HG03575 (cell line): ENCODE results near the gene CCDC33.

Source experiments
- ATAC-seq: cut with Tn5 transposase; IDR thresholded peaks from one replicate; pipeline ENCODE4 v1.9.1; 2021; ENCODE audit not compliant: unreplicated experiment, insufficient number of reproducible peaks, low FRiP score; ENCODE audit errors: extremely low read depth

The CCDC33 gene

GRCh38 chr15:74235962-74236361 is at the start of gene CCDC33:
Gene CCDC33 (plus strand): TSS chr15:74236326. CDS start chr15:74236720, 394 bp downstream.
- ATAC-seq: no peak

- no peak for ATAC-seq
These were observed 47.9 kb upstream of the CCDC33 start for GRCh38 chr15:74188216-74188615.

GRCh38 chr15:74191798-74192197 is 44.3 kb upstream of the CCDC33 start:
- ATAC-seq: no peak

DNA sequence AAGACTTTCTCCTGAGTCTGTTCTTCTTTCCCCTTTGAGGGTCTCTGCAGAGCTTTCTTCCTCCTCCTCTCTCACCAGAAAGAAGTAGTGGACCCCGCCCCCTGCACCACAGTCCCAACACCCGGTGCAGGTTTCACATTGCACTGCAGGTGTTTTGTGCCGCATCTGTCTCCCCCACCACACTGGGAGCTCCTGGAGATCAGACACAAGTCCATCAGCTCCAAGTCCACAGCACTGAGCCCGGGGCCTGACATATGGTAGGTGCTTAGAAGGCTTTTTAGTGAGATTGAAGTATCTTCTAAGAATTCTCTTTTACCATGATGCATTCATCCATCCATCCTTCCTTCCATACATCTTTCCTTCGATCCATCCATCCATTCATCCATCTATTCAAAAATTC is 43.4 kb upstream of the CCDC33 start:
- no peak for ATAC-seq

GRCh38 chr15:74193299-74193718 is 42.8 kb upstream of the CCDC33 start:
- no peak for ATAC-seq

- ATAC-seq: no peak
These were observed 42.2 kb upstream of the CCDC33 start for GRCh38 chr15:74193905-74194304.

GRCh38 chr15:74194572-74195559 is 41.3 kb upstream of the CCDC33 start:
- ATAC-seq: no peak

- no peak for ATAC-seq
These were observed 40.0 kb upstream of the CCDC33 start for GRCh38 chr15:74196175-74196574.

DNA sequence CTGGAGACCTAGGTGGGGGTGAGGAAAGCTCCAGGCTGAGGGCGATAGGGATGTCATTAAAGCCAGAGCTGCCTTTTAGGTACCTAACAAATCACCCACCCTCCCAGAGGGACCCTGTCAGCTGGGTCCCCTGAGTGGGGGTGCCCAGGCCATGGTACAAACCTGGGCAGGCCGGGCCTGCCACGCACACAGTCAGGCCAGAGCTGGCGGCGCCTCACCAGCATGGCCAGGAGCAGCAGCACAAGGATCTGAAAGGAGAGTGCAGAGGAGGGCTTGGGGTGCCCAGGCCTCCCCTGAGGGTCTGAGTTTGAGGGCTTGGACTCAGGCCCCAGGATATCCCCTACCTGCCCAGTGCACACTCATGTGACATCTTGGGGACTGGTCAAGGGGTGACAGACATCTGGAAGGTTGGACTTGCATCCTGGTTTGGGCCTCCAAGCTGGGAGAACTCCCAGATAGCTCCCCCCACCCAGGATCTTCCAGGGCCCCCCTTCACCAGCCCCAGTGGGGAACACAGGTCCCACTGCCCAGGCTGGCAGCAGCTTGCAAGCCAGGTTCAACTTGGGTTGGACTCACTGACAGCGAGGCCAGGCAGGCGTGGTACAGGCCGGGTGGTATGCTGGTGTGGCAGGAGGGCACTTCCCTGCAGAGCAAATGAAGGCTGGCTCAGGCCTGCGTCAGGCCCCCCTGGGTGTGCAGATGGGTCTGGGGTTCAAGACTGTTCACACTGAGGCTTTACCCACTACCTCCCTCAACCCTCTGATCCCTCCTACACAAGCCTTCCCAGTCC is 38.8 kb upstream of the CCDC33 start:
- ATAC-seq: no peak

GRCh38 chr15:74199297-74199652 is 36.9 kb upstream of the CCDC33 start:
- no peak for ATAC-seq

DNA sequence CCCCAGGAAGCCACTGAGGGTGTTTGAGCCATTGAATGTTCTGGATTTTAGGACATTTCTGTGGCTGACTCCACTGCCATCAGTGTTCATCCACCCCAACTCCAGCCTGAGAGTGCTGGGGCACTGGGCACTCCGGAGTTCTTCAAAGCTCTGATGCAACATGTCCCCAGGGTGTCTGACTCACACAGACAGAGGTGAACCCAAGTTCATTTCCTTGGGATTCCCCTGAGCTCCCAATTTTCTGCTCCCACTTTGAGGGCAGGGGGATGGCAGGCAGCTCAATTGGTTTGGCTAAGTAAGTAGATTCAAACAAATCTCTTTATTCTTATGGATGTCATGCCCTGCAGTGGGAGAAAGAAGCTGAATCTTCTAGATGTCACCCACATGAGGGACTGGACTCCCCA is 35.7 kb upstream of the CCDC33 start:
- no peak for ATAC-seq

- no peak for ATAC-seq
These were observed 35.2 kb upstream of the CCDC33 start for GRCh38 chr15:74200871-74201419.

DNA sequence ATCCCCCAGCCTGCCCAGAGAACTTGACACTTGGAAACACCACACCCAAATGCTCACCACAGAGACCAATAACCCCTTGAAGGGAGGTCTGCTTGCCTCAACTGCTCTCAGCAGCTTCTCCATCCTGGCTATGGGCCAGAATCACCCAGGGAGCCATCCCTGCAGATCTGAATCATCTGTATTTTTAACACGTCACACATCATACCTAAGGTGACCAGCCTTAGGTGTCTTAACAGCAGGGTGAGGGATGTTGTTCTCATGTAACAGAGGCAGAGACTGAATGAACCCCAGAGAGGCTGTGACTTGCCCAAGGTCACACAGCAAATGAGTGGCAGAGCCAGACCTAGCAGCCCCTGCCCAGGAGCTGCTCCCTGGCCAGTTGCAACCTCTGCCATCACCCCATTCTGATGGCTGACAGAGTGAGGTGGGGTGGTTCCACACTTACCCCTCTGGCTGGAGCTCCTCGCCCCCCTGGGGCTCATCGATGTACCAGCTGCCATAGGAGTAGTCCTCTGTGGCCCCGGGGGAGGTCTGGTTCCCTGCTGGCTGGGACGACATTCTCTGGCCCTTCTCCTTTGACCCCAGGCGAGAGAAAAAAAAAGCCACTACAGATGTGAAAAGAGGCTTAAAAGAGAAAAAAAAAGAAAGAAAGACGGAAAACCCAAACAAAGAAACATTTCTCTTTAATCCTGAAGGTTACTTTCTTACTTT is 34.3 kb upstream of the CCDC33 start:
- no peak for ATAC-seq

DNA sequence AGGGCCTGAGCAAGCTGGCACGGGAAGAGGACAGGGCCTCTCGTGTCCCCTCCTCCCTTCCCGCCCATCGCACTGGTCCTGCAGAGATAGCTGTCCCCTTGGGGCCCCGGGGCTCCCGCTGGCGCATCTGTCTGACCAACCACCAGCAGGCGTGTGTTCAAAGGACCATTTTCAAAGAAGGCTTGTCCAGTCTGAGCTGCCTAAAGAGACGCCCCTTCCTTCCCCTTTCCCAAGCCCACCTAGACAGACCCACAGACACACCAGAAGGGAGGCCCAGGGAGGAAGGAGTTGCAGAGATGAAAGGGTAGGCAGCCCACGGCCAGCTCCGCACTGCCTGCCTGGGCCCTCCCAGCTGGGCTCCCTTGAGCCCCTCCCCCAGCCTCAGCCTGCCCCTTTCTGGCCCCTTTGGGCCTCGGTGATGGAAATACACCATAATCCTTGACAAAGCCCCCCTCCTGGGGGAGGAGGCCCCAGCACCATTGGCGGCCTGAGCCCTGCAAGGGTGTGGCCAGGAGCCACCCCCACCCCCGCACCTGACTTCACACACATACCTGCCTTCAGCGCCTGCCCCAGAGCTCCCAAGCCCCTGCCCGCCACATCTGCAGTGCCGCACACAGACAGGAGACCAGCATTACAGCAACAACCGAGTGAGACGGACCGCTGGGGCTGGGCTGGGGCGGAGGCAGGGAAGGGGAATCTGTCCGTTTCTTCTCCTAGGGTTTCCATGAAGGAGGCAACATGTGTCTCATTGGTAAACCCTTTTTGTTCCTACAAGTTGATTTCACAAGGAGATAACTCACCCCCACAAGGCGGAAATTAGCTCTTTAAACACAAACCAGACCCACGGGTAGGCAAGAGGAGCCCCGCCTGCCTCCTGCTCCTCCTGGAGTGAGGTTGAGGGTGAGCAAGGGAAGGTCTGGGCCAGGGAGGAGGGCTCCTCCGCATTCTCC is 33.4 kb upstream of the CCDC33 start, which contains the start of gene STRA6:
STRA6 (minus strand) TSS at position 336 of the 950 bp plus-strand sequence. CDS start 520 bp downstream, outside the sequence.
- ATAC-seq: no peak

DNA sequence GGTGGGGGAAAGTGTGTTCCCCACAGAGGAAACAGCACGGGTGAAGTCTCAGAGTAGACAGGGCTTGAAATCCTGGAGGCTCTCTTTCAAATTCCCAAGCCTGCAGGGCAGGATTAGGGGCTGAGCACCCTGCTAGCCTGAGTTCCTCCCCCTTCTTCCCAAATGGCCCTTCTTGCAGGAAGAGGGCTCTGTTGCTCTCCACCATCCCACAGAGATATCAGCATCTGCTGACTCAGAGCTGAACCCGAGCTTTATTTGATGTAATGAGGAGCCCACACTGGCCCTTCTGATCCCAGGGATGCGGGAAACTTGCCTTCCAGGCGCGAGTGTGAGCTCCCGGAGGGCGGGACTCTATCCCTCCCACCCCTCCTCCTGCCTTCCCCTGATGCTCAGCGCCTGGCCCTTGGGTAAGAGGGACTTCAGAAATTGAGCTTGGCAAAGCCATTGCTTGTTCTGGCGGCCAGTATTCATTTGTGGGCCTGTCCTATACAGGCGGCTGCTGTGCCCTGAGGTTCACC is 32.2 kb upstream of the CCDC33 start:
- ATAC-seq: no peak

DNA sequence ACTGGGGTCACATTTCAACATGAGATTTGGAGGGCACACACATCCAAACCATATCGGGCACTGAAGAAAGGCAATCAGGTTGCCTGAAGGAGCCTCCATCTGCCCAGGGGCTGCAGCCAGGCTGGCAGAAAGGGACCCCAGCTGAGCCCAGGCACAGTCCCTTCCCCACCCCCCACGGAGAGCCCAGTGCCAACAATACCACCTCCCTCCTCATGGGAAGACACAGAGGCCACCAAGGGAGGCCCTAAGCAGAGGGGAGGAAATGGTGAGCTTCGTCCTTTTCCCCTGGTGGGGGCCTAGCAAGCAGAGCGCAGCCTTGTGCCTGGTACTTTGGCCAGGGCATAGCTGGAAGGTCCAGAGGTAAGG is 30.6 kb upstream of the CCDC33 start:
- no peak for ATAC-seq

GRCh38 chr15:74206801-74207281 is 29.3 kb upstream of the CCDC33 start:
- no peak for ATAC-seq
